Bone marrow (tissue), 2 donors: ENCODE data around the gene UBAC2.
"Not testable (repeated sequence)": the region's sequence is repeated elsewhere in the genome, so short reads cannot be mapped to it uniquely, and the experiment has no call there.

ENCODE experiments used
- DNase-seq, 2 donors: peaks; one replicate each; lab custom pipeline; 2025; lab: John Stamatoyannopoulos, UW

UBAC2 gene

GRCh38 chr13:99393391-99393790 is 192.7 kb downstream of the UBAC2 start:
- not testable (repeated sequence) for DNase-seq

- DNase-seq: no peak
Observed at GRCh38 chr13:99393791-99394735, 193.4 kb downstream of the UBAC2 start.

GRCh38 chr13:99395436-99395835 is 194.8 kb downstream of the UBAC2 start:
- no peak for DNase-seq

- no peak for DNase-seq
Observed at GRCh38 chr13:99396446-99396845, 195.8 kb downstream of the UBAC2 start.

GRCh38 chr13:99398071-99398470 is 197.4 kb downstream of the UBAC2 start:
- no peak for DNase-seq

GRCh38 chr13:99398916-99399622 is 198.4 kb downstream of the UBAC2 start:
- no peak for DNase-seq

GRCh38 chr13:99399623-99399974 is 198.9 kb downstream of the UBAC2 start:
- DNase-seq: no peak

- DNase-seq: no peak
Observed at GRCh38 chr13:99403458-99403971, 202.9 kb downstream of the UBAC2 start.

GRCh38 chr13:99404005-99404755 is 203.5 kb downstream of the UBAC2 start:
- no peak for DNase-seq

GRCh38 chr13:99405966-99406365 is 205.3 kb downstream of the UBAC2 start:
- DNase-seq: no peak

GRCh38 chr13:99406799-99407201 is 206.1 kb downstream of the UBAC2 start:
- peak in 1 of 2 donors; percentile 66 for DNase-seq

- DNase-seq: no peak
Observed at GRCh38 chr13:99407906-99408702, 207.4 kb downstream of the UBAC2 start.

- DNase-seq: no peak
Observed at GRCh38 chr13:99408703-99409000, 208.0 kb downstream of the UBAC2 start.

GRCh38 chr13:99409461-99410083 is 208.9 kb downstream of the UBAC2 start:
- DNase-seq: not testable (repeated sequence)

- DNase-seq: not testable (repeated sequence)
Observed at GRCh38 chr13:99410646-99411475, 210.2 kb downstream of the UBAC2 start.

- no peak for DNase-seq
Observed at GRCh38 chr13:99412856-99413255, 212.2 kb downstream of the UBAC2 start.

GRCh38 chr13:99414048-99414995 is 213.7 kb downstream of the UBAC2 start:
- DNase-seq: no peak

GRCh38 chr13:99415014-99415650 is 214.5 kb downstream of the UBAC2 start:
- DNase-seq: no peak
